ENCODE measurements around the gene OLFML2A. TPM values are rescaled to one million over a fixed set of nuclear protein-coding genes. Genes with fewer than 3 reads are reported as not detected.

The OLFML2A gene
- total RNA-seq, 6 experiments from 2014 or later = 0.30 to 0.88 (median 0.36) TPM

- no peak for DNase-seq
- H3K9me3 Mint-ChIP-seq = no peaks in the 10 kb centered on the region
- H3K27ac Mint-ChIP-seq = no peak overlapping the region
- no peak overlapping the region for H3K4me3 Mint-ChIP-seq
- H3K27me3 Mint-ChIP-seq (ENCODE audit: insufficient read depth) = peaks cover 3% of the 10 kb centered on the region
- H3K36me3 Mint-ChIP-seq (ENCODE audit: low read depth) = peaks cover 32% of the 10 kb centered on the region
- TF ChIP-seq, protein P1, sequence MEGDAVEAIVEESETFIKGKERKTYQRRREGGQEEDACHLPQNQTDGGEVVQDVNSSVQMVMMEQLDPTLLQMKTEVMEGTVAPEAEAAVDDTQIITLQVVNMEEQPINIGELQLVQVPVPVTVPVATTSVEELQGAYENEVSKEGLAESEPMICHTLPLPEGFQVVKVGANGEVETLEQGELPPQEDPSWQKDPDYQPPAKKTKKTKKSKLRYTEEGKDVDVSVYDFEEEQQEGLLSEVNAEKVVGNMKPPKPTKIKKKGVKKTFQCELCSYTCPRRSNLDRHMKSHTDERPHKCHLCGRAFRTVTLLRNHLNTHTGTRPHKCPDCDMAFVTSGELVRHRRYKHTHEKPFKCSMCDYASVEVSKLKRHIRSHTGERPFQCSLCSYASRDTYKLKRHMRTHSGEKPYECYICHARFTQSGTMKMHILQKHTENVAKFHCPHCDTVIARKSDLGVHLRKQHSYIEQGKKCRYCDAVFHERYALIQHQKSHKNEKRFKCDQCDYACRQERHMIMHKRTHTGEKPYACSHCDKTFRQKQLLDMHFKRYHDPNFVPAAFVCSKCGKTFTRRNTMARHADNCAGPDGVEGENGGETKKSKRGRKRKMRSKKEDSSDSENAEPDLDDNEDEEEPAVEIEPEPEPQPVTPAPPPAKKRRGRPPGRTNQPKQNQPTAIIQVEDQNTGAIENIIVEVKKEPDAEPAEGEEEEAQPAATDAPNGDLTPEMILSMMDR (IDR thresholded peaks at IDR 0.05) = peak; percentile 38
- peaks cover 25% of the 10 kb centered on the region for H3K4me1 Mint-ChIP-seq (ENCODE audit: low read depth)
Measured at GRCh38 chr9:124858330-124859046, 81.6 kb downstream of the OLFML2A start.

- peaks cover under 1% of the 10 kb centered on the region; the same call in 1 of the 2 replicates for H3K27me3 Mint-ChIP-seq (ENCODE audit: insufficient read depth)
- TF ChIP-seq, protein P1 (IDR thresholded peaks at IDR 0.05) = no peak; the same call in 1 of the 2 replicates
- DNase-seq = no peak
- H3K36me3 Mint-ChIP-seq (ENCODE audit: low read depth) = peaks cover 32% of the 10 kb centered on the region
- H3K4me3 Mint-ChIP-seq = peak overlapping the region; percentile 88
- peaks cover 30% of the 10 kb centered on the region for H3K4me1 Mint-ChIP-seq (ENCODE audit: low read depth)
- H3K27ac Mint-ChIP-seq = peak overlapping the region; percentile 87
- no peaks in the 10 kb centered on the region for H3K9me3 Mint-ChIP-seq
Measured at GRCh38 chr9:124859803-124860581, 83.1 kb downstream of the OLFML2A start.

GRCh38 chr9:124860582-124861341 lies 83.8 kb downstream of the OLFML2A start:
- DNase-seq = no peak
- TF ChIP-seq, protein P1 (IDR thresholded peaks at IDR 0.05) = no peak

GRCh38 chr9:124861342-124862229 lies 84.7 kb downstream of the OLFML2A start, which contains the start of the genes ARPC5L and RPL35:
ARPC5L (plus strand) TSS chr9:124862130; CDS start chr9:124869291, 7,161 bp downstream.
RPL35 (minus strand) TSS chr9:124861957; CDS start chr9:124861912, 45 bp downstream.
- Mint-ChIP-seq H3K27me3 (ENCODE audit: insufficient read depth) (no peaks in the 10 kb centered on the region; the same call in 1 of the 2 replicates), H3K9me3 (no peaks in the 10 kb centered on the region), H3K27ac (peak within 1 kb of the TSS; percentile 87), H3K36me3 (ENCODE audit: low read depth) (peaks cover 32% of the 10 kb centered on the region), H3K4me3 (peak within 1 kb of the TSS; percentile 88), H3K4me1 (ENCODE audit: low read depth) (peaks cover 30% of the 10 kb centered on the region)
- peak; percentile 88 for DNase-seq
- TF ChIP-seq, protein P1 (IDR thresholded peaks at IDR 0.05) = peak; percentile 69

More at GRCh38 chr9:124860582-124861341, 83.8 kb downstream of the OLFML2A start:
- no peaks in the 10 kb centered on the region for H3K9me3 Mint-ChIP-seq
- no peaks in the 10 kb centered on the region for H3K27me3 Mint-ChIP-seq (ENCODE audit: insufficient read depth)
- H3K4me1 Mint-ChIP-seq (ENCODE audit: low read depth) = peaks cover 30% of the 10 kb centered on the region
- H3K36me3 Mint-ChIP-seq (ENCODE audit: low read depth) = peaks cover 32% of the 10 kb centered on the region
- H3K27ac Mint-ChIP-seq = peak overlapping the region; percentile 87
- H3K4me3 Mint-ChIP-seq = peak overlapping the region; percentile 88
